Astrocyte of the hippocampus (primary cell): ENCODE results near the gene NDUFA3.

Experiments used
- DNase-seq: peaks from one replicate; pipeline ENCODE4 v3.0.0; 2011; ENCODE audit warnings: low read depth, low spot score

NDUFA3 gene

DNA sequence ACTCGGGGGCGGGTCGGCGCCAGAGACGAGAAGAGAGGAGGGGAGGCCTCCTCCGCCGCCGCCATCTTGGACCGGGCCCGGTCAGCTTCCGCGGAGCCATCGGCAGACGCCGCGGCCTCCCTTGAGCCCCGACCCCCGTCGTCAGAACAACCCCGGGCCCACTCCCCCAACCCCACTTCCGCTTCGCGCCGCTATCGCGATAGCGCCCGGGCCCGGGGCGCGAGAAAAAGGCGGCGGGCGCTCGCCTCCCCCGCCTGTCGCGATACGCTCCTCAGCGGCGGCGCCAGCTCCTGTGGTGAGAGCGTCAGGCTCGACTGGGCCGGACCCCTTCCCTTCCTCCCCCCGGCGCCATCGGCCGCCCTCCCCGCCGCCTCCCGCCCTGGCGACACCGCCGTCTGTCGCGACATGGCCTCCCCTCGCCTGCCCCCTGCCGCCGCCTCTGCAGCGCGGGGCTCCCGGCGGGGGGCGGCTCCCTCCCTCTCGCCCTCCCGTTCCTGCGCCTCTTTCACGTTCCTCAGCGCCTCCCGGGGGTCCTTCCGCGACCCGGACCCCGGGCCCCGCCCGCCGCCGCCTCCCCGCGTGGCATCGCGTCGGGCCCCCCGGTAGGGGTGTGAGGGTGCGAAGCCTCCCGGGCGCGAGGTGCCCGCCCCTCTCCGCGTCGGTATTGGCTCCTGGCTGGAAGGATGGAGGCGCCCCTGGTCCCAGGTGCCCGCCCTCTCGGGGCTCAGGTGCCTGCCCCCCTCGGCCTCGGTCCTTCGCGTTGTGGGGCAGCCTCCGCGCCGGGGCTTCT is 35.2 kb downstream of the NDUFA3 start, which contains the start of gene CNOT3:
Gene CNOT3, plus strand, starts transcription at position 64 of the 790 bp plus-strand sequence. CDS start 5,217 bp downstream, outside the sequence.
- peak; percentile 43 for DNase-seq

DNA sequence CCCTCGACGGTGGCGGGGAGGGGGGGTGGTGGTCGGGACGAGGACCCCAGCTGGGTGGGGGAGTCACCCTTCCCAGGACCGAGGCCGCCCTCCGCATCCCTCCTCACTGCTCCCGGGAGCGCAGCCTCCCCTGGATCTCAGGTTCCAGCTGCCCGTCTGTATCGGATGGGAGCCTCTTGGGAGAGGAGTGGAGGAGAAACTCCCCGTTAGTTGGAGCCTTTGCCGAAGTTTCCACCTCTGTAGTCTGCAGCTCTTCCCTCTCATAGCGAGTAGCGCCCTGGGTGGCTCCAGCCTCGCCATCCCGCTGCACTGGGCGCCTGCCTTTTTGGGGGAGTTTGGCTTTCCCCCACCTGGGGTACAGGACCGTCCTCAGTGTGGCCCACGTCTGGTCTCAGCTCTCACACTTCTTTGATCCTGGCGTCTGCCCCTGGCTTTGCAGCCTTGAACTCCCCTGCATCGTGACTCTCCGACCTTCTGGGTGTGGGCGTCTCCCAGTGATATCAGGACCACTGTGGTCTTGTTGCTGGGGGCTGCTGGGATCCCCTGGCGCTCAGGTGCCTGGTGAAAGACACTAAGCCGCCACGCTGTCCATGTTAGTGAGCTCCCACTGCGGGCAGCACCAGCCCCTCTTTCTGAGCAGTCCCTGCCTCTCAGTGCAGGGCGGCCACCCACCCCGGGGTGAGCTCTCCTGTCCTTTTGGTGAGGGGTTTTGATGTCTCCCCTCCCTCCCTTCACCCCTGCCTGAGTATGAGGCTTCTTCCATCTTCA is 36.0 kb downstream of the NDUFA3 start:
- peak; percentile 32 for DNase-seq

DNA sequence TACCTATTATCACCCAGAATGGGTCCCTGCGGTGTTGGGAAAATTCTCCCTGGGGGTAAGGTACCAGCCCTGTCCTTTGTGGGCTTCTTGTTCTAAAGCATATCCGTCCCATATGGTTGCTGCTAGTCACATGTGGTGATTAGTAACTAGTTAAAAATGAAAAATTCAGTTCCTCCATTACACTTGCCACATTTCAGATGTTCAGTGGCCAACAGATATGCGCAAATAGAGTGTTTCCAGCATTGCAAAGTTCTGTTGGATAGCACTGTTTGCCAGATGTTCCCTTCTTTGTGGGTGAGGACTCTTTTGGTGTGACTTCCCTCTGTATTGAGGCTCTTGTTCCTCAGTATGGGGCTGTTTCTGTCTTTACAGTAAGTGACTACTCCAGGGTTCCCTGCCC is 38.7 kb downstream of the NDUFA3 start:
- DNase-seq = no peak

DNA sequence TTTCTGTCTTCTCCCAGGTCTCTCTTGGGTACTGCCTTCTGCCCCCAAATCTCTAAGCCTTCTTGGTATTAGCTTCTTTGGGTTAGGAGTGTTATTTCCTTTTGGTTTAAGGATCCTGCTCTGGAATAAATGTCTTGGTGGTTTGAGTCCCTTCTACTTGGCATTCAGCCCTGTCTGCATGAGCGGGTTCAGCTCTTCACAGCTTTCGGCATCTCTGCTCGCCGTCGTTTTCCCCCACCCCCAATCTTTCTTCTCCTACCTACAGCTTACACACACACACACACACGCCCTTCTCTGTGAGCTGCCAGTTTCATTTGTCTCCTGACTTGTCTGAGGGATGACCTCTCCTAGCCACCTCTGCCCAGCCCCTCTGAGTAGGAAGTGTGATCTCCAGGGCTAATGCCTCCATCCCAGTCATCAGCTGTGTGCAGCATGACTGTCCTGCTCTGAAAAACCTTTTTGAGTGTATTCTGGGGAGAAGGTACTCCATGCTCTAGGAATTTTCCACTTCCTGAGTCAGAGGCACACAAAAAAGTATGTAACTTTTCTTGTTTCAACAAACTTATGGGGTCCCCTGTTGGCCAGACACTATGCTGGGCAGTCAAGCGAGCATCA is 39.6 kb downstream of the NDUFA3 start:
- DNase-seq = no peak

DNA sequence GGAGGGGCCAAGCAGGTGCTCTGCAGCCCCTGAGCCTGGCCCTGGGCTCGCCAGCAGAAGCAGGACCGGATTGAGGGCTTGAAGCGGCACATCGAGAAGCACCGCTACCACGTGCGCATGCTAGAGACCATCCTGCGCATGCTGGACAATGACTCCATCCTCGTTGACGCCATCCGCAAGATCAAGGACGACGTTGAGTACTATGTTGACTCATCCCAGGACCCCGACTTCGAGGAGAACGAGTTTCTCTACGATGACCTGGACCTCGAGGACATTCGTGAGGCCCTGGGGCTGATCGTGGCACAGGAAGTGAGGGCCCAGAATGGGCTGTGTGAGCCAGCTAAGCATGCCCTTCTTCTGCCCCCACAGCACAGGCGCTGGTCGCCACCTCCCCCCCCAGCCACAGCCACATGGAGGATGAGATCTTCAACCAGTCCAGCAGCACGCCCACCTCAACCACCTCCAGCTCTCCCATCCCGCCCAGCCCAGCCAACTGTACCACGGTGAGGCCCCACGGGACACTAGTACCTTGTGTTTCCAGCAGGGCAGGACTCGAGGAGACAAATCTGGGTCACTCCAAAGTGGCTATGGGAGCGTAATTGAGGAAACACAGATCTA is 43.0 kb downstream of the NDUFA3 start:
- no peak for DNase-seq

DNA sequence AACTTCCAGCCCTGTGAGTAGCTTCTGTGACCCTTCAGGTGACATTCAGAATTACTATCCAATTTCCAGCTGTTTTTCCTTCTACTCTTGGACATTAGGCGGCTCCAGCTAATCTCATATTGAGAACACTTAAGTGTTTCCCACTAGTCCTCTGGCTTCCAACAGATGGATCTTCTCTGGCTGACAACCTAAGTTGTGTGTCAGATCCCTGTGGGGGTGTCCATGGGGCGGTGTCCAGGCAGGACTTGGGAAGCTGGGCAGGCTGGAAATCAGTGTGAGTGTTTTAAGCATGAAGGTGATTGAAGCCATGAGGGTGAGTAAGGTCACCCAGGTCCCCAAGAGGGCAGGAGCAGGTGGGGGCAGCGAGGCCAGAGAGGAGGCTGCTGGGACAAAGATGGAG is 45.0 kb downstream of the NDUFA3 start:
- DNase-seq = no peak

DNA sequence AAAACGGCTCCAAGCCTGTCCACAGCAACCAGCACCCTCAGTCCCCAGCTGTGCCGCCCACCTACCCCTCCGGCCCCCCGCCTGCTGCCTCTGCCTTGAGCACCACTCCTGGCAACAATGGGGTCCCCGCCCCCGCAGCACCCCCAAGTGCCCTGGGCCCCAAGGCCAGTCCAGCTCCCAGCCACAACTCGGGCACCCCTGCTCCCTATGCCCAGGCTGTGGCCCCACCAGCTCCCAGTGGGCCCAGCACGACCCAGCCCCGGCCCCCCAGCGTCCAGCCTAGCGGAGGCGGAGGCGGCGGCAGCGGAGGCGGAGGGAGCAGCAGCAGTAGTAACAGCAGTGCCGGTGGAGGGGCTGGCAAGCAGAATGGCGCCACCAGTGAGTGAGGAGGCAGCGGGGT is 45.5 kb downstream of the NDUFA3 start:
- no peak for DNase-seq

DNA sequence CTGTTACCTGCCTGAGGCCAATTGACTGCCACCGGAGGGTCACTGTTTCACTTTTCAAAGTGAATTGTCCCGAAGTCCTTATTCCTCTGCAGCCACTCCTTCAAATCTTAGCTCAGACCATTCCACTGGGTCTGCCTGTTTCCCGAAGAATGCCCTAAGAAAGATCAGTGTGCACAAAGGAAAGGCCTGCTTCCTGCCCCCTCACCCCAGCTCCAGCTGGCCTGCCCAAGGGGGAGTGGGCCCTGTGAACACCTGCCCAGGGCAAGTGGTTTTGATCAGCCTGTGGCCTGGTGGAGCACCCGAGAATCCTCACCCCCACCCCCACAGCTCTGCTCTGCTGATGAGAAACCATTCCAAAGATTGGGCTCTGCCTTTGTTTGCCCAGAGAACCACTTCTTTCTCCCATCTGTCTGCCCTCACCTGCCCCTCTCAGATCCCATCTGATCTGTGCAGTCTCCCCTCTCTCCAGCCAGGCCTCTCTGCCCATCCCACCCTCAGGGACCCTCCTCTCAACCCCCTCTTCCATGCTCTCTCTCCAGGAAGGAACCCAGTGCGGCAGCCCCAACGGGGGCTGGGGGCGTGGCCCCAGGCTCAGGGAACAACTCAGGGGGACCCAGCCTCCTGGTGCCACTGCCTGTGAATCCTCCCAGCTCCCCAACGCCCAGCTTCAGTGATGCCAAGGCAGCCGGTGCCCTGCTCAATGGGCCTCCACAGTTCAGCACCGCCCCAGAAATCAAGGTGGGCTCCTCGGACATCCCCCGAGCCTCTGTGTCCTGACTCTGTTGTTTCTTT is 46.6 kb downstream of the NDUFA3 start:
- no peak for DNase-seq

DNA sequence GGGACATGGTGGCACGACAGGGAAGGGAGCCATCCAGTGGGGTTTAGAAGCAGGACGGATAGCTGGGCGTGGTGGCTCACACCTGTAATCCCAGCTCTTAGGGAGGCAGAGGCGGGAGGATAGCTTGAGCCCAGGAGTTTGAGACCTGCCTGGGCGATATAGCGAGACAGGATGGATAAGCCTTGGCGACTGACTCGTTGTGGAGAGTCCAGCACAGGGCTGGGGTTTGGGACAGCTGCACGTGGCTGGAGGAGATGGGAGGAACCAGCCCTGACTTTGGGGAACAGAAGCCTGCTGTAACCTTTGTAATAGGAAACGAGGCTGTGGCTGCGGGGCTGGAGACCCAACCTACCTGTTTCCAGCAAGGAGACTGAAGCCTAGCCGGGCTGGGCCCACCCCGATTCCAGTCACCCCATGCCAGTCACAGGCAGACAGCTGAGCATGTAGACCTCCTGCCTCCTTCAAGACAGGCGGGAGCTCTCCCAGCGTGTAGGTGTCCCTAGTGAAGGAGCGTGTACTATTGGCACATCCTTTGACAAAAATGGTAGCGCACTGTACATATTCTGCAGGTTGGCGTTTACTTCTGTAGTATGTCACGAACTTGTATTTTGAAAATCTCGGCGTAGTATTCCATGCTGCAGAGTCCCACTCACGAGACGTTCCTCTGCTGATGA is 48.8 kb downstream of the NDUFA3 start:
- DNase-seq = no peak

DNA sequence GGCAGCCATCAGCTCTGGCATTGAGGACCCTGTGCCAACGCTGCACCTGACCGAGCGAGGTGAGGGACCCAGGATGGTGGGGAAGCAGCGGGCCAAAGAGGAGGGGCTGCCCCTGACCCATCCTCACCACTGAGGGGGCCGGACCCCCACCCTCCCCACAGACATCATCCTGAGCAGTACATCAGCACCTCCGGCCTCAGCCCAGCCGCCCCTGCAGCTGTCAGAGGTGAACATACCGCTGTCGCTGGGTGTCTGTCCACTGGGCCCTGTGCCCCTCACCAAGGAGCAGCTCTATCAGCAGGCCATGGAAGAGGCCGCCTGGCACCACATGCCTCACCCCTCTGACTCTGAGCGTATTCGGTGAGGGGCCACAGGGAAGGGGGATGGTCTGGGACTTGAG is 49.6 kb downstream of the NDUFA3 start:
- no peak for DNase-seq

DNA sequence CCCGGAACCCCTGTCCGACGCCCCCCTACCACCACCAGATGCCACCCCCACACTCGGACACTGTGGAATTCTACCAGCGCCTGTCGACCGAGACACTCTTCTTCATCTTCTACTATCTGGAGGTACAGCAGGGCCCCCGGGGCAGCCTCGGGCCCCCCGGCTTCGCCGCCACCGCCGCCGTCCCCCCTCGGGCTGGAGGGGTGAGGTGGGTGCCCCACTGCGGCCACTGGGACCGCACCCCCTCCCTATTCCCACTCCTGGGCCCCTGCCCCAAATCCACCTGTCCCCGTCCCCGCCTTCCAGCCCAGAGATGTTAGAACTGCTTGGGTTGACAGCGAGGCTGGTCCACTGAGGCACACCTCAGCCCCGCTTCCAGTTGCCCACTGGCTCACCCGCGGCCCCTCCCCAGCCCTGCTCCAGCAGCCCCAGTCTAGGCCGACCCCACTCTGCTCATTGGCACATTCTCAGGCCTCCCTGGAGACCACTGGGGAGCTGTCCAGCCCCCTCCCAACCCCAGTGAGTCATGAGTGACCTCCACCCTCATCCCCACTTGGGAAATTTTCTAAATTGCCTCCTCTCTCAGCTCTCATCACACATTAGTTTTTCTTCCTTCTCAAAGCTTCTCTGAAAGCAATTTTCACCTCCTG is 50.3 kb downstream of the NDUFA3 start:
- no peak for DNase-seq

DNA sequence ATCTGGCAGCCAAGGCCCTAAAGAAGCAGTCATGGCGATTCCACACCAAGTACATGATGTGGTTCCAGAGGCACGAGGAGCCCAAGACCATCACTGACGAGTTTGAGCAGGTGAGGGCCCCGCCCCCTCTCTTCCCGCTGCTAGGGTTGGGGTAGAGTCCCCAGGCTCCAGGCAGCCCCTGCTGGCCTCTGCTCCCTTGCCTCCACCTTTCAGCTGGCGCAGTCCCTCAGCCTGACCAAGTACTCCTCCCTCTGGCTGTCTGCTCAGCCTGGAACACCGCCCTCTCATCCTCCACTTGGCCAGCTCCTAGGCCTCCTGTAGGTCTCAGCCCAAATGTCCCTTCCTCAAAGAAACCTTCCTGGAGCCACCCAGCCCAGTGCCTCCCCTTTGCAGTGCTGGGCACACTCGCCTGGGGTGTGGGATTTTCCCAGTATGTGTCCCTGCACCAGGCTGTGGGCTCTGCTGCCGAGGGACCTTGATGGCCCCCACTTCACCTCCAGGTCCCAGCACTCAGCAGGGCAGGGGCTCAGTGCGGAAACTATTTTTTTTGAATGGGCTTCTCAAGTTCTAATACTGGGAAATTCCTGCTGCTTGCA is 51.2 kb downstream of the NDUFA3 start:
- no peak for DNase-seq

DNA sequence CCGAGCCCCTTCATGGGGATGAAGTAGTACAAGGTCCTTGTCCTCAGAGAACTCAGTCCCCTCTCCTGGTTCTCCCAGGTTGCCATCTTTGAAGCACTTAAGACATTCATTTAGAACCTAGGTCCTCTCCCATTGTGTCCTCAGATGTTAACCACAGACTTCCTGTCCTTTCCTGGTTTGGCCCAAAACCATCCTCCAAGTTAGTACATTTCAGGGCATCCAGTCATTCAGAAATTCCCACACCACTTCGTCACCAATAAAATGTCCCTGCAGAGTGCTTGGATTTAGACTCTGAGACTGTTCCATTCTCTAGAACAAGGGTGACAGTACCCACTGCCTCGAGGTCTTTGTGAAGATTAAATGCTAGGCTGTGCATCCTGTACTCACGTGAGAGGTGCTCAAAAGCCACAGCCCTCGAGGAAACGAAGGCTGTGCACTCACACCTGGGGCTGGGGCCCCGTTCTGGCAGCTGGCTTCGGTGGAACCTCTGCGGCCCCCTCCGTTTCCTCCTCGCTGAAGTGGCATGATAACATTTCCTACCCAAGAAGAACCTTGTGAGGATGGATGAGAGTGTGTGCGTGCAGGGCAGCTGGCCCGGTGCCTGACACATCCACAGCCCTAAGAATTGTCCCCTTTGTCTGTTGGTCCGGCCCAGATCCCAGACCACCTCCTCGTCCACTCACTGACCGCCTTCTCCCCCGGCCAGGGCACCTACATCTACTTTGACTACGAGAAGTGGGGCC is 52.1 kb downstream of the NDUFA3 start:
- DNase-seq = peak; percentile 29

DNA sequence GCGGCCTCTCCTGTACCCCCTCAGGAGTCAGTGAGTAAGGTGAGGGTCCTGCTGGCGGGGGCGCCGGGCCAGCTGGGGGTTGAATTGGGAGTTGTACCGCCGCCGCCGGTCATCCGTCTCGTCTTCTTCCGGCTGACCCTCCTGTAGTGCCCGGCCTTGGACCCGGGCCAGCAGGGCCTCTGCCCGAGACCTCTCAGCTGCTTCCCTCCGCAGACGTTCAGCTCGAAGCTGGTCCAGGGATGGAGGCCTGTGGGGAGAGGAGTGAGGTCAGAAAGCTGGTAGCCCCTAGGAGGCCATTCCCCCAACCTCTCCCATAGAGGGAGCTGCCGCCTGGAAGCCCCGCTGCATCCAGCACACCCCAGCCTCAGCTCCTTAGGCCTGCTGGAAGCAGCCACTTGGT is 53.0 kb downstream of the NDUFA3 start:
- no peak for DNase-seq

DNA sequence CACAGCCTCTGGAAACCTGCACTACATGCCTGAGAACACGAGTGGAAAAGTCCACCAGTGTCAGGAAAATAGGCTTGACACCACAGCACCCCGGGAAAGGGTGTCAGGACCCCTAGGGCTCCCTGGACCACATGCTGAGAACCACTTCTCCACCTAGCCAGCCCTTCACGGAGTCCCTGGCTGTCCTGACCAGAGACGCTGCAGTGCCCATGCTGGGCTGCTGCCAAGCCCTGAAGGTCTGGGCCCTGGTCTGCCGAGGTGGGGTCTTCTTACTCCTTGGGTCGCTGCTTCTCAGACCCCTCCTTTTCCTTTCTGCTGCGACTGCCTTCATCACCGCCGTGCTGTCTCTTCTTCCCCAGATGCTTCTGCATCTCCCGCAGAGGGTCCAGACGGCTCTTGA is 53.8 kb downstream of the NDUFA3 start:
- no peak for DNase-seq

DNA sequence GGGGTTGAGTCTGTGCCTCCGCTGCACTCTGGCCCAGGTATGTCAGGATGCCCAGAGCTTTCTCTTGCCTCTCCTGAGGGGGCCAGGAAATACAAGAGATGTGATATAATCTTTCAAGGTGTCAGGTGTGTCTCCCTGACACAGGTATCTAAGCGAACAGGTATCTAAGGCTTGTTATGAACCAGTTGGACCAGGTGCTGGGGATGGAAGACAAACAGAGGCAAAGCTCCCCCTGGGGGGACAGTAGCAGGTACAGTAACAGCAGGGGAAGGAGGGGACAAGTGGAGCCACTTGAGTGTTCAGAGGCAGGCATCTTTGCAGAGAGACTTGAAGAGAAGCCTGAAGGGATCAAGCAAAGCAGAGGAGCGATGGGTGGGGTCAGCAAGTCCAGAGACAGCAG is 54.3 kb downstream of the NDUFA3 start:
- DNase-seq = no peak
